GM20000 (cell line): ENCODE measurements around the gene TNFRSF19.

Experiments used
- DNase-seq: peaks from one replicate; pipeline ENCODE4 v3.0.0; 2012; ENCODE audit warnings: low spot score
- CTCF ChIP-seq: IDR thresholded peaks from 2 replicates; pipeline ENCODE4 v1.5.1; 2012; ENCODE audit warnings: mild to moderate bottlenecking, control low read depth; ENCODE audit errors: extremely low read depth, missing control alignments

Gene TNFRSF19

GRCh38 chr13:23655321-23655720 is 85.1 kb downstream of the TNFRSF19 start:
- TF ChIP-seq CTCF = no peak
- DNase-seq = no peak

- no peak for TF ChIP-seq CTCF
Observed at GRCh38 chr13:23656637-23657371, 86.6 kb downstream of the TNFRSF19 start.

GRCh38 chr13:23658929-23659541 is 88.8 kb downstream of the TNFRSF19 start:
- DNase-seq = no peak
- TF ChIP-seq CTCF = no peak

More at GRCh38 chr13:23656637-23657371, 86.6 kb downstream of the TNFRSF19 start:
- DNase-seq = no peak

- no peak for DNase-seq
- no peak for TF ChIP-seq CTCF
Observed at GRCh38 chr13:23660249-23660648, 90.0 kb downstream of the TNFRSF19 start.

GRCh38 chr13:23666582-23666981 is 96.4 kb downstream of the TNFRSF19 start:
- TF ChIP-seq CTCF = no peak
- no peak for DNase-seq

- DNase-seq = no peak
- TF ChIP-seq CTCF = no peak
Observed at GRCh38 chr13:23667750-23668149, 97.5 kb downstream of the TNFRSF19 start.

GRCh38 chr13:23668562-23668961 is 98.3 kb downstream of the TNFRSF19 start:
- no peak for DNase-seq

More at GRCh38 chr13:23668562-23668961, 98.3 kb downstream of the TNFRSF19 start:
- TF ChIP-seq CTCF = no peak
